Vagina (tissue), 2 donors: Measurements from ENCODE around the gene POU6F2. TPM values are rescaled to one million over a fixed set of nuclear protein-coding genes. Genes with fewer than 3 reads are reported as not detected.

Experiments
- DNase-seq, 2 donors: peaks; one replicate each; pipeline ENCODE4 v3.0.0-alpha.2; 2017; ENCODE audit errors: extremely low spot score in 2 of 2
- H3K27ac ChIP-seq: fragments of 200-600 bp; sonication (generic); one replicate; pipeline ENCODE4 v1.5.1; 2019
- H3K27me3 ChIP-seq: fragments of 200-600 bp; sonication (generic); one replicate; pipeline ENCODE4 v1.5.1; 2019
- H3K36me3 ChIP-seq, 2 donors: fragments of 200-600 bp; sonication (generic); one replicate each; pipeline ENCODE4 v1.5.1; 2017 to 2019
- H3K4me1 ChIP-seq: fragments of 200-600 bp; sonication (generic); one replicate; pipeline ENCODE4 v1.5.1; 2019
- H3K4me3 ChIP-seq, 2 donors: fragments of 200-600 bp; sonication (generic); 1 replicate in 1 of 2; 2 replicates in 1 of 2; pipeline ENCODE4 v1.5.1; 2016 to 2019
- H3K9me3 ChIP-seq: fragments of 200-600 bp; sonication (generic); one replicate; pipeline ENCODE4 v1.5.1; 2019
- CTCF ChIP-seq, 3 experiments: fragments of 450-650 bp in 2 of 3; fragments of 200-600 bp in 1 of 3; sonication (generic) in 1 of 3; IDR thresholded peaks; one replicate each; pipeline ENCODE4 v1.5.1; 2017 to 2019; ENCODE audit warnings: antibody characterized with exemption in 3 of 3, mild to moderate bottlenecking in 2 of 3, moderate library complexity in 2 of 3
- POLR2A ChIP-seq, 2 donors: fragments of 450-650 bp; IDR thresholded peaks; one replicate each; pipeline ENCODE4 v1.6.1; 2017; ENCODE audit warnings: antibody characterized with exemption in 2 of 2, mild to moderate bottlenecking in 2 of 2, moderate library complexity in 2 of 2
- POLR2AphosphoS5 ChIP-seq, 2 donors: sonication (generic); formaldehyde crosslinking; IDR thresholded peaks; one replicate each; pipeline ENCODE4 v1.9.0; 2017; ENCODE audit warnings: antibody characterized with exemption in 2 of 2, mild to moderate bottlenecking in 2 of 2, low read depth in 1 of 2; ENCODE audit not compliant: insufficient read depth in 1 of 2
- intact Hi-C: fragments of 100-400 bp; cut with DNase I; formaldehyde crosslinking; loops from one replicate; pipeline ENCODE4 v1.15.1; 2023
- total RNA-seq: library from RNA; depleted of rRNA; stranded (reverse); fragments of >200 nt; gene quantifications from one replicate; pipeline ENCODE4 v1.2.3, GENCODE V29; 2016

Gene POU6F2
- total RNA-seq, 1 donor from 2014 or later: not detected

GRCh38 chr7:39367451-39367850, 389.7 kb downstream of the POU6F2 start:
- H3K4me1 ChIP-seq: no peaks in the 10 kb centered on the region
- intact Hi-C loops: no loop called here
- H3K36me3 ChIP-seq: no peaks in the 10 kb centered on the region
- H3K4me3 ChIP-seq: no peak overlapping the region
- no peak for DNase-seq
- no peak for TF ChIP-seq POLR2AphosphoS5 (IDR thresholded peaks at IDR 0.05; ENCODE audit: insufficient read depth in 1 of 2, low read depth in 1 of 2)
- TF ChIP-seq POLR2A (IDR thresholded peaks at IDR 0.05): no peak
- TF ChIP-seq CTCF (IDR thresholded peaks at IDR 0.05): no peak
- H3K27me3 ChIP-seq: no peaks in the 10 kb centered on the region
- no peak overlapping the region for H3K27ac ChIP-seq
- H3K9me3 ChIP-seq: no peaks in the 10 kb centered on the region

GRCh38 chr7:39367943-39368342, 390.2 kb downstream of the POU6F2 start:
- TF ChIP-seq POLR2A (IDR thresholded peaks at IDR 0.05) (no peak), CTCF (IDR thresholded peaks at IDR 0.05) (no peak), POLR2AphosphoS5 (IDR thresholded peaks at IDR 0.05; ENCODE audit: insufficient read depth in 1 of 2, low read depth in 1 of 2) (no peak)
- Histone ChIP-seq H3K9me3 (no peaks in the 10 kb centered on the region), H3K27me3 (no peaks in the 10 kb centered on the region), H3K4me3 (no peak overlapping the region), H3K4me1 (no peaks in the 10 kb centered on the region), H3K27ac (no peak overlapping the region), H3K36me3 (no peaks in the 10 kb centered on the region)
- no peak for DNase-seq
- intact Hi-C loops: no loop called here

DNA sequence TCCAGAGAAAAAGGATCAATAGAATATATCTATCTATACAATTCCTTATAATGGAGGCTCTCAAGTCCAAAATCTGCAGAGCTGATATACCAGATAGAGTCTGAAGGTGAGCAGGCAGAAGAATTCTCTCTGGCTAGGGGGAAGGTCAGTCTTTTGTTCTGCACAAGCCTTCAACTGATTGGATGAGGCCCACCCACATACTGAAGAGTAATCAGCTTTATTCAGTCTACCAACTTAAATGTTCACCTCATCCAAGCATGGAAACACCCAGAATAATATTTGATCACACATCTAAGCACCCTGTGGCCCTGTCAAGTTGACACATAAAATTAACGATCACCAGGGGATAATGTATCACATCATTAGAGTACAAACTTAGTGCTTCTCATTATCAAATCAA, 394.7 kb downstream of the POU6F2 start:
- Histone ChIP-seq H3K4me1 (no peaks in the 10 kb centered on the region), H3K27ac (no peak overlapping the region), H3K4me3 (no peak overlapping the region), H3K36me3 (no peaks in the 10 kb centered on the region), H3K27me3 (no peaks in the 10 kb centered on the region), H3K9me3 (no peaks in the 10 kb centered on the region)
- intact Hi-C loops: no loop called here
- TF ChIP-seq POLR2AphosphoS5 (IDR thresholded peaks at IDR 0.05; ENCODE audit: insufficient read depth in 1 of 2, low read depth in 1 of 2) (no peak), POLR2A (IDR thresholded peaks at IDR 0.05) (no peak), CTCF (IDR thresholded peaks at IDR 0.05) (no peak)
- DNase-seq: no peak

- H3K4me3 ChIP-seq: no peak overlapping the region
- H3K27me3 ChIP-seq: no peaks in the 10 kb centered on the region
- H3K36me3 ChIP-seq: no peaks in the 10 kb centered on the region
- H3K27ac ChIP-seq: no peak overlapping the region
- DNase-seq: no peak
- TF ChIP-seq POLR2AphosphoS5 (IDR thresholded peaks at IDR 0.05; ENCODE audit: insufficient read depth in 1 of 2, low read depth in 1 of 2) (no peak), CTCF (IDR thresholded peaks at IDR 0.05) (no peak), POLR2A (IDR thresholded peaks at IDR 0.05) (no peak)
- intact Hi-C loops: no loop called here
- no peaks in the 10 kb centered on the region for H3K9me3 ChIP-seq
- no peaks in the 10 kb centered on the region for H3K4me1 ChIP-seq
Observed at GRCh38 chr7:39374436-39375040, 396.8 kb downstream of the POU6F2 start.

DNA sequence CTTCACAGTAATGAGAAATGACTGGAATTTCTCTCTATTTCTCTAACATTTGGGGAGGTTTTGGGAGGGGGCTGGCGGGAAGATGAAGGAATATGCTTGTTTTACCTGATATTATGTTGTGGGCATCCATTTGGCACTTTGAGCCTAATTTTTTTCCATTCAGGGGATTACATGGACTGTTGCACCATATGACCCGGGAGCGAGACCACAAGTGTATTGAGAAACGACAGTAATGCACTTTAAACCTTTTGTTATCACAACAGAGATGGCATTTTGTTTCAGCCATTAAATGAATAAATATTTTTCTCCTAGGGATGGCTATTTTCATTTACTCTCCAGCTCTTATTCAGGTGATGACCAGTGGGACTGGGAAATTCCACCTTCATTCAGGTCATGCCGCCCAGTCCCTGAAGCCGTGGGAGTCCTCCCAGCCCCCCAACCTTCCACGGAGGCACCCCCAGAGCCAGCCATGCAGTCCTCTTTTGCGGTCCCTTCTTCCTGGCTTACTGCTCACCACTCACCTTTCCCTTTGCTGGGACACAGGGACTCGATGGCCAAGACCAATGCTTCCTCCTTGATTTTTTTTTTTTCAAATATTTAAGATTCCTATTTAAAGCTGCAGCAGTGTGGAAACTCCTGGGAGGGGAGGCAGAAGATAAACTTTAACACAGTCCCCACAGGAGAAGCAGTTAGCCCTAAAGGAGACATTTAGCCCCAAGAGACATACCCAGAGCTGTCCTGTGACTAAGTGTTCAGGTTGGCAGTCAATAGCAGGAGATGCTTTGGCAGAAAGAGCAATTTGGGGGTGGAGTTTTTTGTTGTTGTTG, 397.6 kb downstream of the POU6F2 start:
- TF ChIP-seq POLR2A (IDR thresholded peaks at IDR 0.05) (no peak), POLR2AphosphoS5 (IDR thresholded peaks at IDR 0.05; ENCODE audit: insufficient read depth in 1 of 2, low read depth in 1 of 2) (no peak), CTCF (IDR thresholded peaks at IDR 0.05) (no peak)
- H3K27ac ChIP-seq: no peak overlapping the region
- H3K4me3 ChIP-seq: no peak overlapping the region
- no peaks in the 10 kb centered on the region for H3K27me3 ChIP-seq
- no peak for DNase-seq
- H3K36me3 ChIP-seq: no peaks in the 10 kb centered on the region
- intact Hi-C loops: no loop called here
- no peaks in the 10 kb centered on the region for H3K4me1 ChIP-seq
- H3K9me3 ChIP-seq: no peaks in the 10 kb centered on the region
